ENCODE results near the gene ZNF789.
A peak's percentile ranks its signal among the peaks of the same experiment; 100 is the strongest.

ZNF789 gene

DNA sequence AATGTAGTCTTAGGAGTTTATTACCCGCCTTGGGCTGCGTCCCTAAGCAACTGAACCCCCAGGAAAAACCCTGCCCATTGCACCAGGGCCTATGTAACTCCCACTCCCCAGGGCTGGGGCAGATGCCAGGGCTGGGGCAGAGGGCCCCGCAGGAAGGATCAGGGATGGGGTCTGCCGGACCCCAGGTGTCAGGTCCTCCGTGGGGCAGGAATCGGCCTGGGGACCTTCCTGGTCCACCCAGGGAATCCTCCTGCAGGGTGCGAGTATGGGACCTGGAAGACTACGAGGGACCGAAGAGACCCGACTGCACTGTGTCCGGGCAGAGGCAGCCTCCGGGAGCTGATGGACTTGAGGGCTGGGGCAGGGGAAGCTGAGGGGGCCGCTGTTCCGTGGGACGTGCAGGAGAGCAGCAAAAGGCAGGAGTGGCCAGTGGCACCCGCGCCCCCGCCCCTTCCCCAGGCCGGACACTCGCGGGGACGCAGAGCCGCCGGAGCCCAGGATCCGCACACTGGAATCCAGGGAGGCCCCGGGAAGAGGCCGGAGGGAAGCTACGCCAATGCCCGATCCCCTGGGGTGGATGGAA is 4.3 kb upstream of the ZNF789 start:
- no peak for DNase-seq (ENCODE audit: low spot score)
- 0 out of 2 replicates have a peak overlapping the region, but pooled peaks have one; percentile 2 for H3K27ac ChIP-seq
- CTCF ChIA-PET, result interaction anchor here (0.6 kb wide), 1 partner anchor 10 kb away, joined by 3 read pairs; no protein-coding TSS in a partner anchor
- TF ChIP-seq, protein P1, sequence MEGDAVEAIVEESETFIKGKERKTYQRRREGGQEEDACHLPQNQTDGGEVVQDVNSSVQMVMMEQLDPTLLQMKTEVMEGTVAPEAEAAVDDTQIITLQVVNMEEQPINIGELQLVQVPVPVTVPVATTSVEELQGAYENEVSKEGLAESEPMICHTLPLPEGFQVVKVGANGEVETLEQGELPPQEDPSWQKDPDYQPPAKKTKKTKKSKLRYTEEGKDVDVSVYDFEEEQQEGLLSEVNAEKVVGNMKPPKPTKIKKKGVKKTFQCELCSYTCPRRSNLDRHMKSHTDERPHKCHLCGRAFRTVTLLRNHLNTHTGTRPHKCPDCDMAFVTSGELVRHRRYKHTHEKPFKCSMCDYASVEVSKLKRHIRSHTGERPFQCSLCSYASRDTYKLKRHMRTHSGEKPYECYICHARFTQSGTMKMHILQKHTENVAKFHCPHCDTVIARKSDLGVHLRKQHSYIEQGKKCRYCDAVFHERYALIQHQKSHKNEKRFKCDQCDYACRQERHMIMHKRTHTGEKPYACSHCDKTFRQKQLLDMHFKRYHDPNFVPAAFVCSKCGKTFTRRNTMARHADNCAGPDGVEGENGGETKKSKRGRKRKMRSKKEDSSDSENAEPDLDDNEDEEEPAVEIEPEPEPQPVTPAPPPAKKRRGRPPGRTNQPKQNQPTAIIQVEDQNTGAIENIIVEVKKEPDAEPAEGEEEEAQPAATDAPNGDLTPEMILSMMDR (conservative IDR thresholded peaks at IDR 0.05; ENCODE audit: low read depth), result no peak
- POLR2A ChIA-PET (ENCODE audit: low non-redundant PET), result no interaction called here

DNA sequence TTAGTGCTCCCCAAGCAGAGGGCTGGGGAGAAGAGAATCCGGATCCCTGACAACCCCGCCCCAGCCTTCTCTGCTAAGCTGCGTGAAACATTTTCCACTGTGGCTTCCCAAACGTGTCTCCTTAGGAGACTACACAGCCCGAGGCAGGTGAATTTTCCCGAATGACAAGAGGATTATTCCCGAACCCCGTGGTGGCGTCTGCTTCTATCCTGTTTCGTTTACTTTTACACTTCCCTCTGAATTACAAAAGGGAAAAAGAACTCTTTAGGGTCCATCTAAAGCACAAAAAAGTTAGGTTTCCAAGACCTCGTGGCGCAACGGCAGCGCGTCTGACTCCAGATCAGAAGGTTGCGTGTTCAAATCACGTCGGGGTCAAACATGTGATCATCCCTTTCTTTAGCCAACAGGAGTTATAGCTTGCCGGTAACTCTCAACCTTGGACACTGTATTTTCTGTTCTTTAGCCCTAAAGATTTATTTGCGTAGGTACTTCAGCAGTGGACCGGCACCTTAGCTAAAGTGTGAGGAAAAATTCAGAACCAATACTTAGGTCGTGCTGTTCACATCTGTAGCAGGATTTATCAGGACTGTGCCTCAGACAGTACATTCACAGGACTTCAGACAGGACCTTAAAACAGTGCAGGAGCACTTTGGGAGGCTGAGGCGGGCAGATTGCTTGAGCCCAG is 3.2 kb upstream of the ZNF789 start:
- DNase-seq (ENCODE audit: low spot score), result no peak
- CTCF ChIA-PET, result interaction anchor here (0.6 kb wide), 2 partner anchors 11 to 426 kb away, joined by 3 to 5 read pairs; no protein-coding TSS in a partner anchor
- H3K27ac ChIP-seq, result peak overlapping the region; percentile 6; the same call in 1 of the 2 replicates
- POLR2A ChIA-PET (ENCODE audit: low non-redundant PET), result no interaction called here
- TF ChIP-seq, protein P1 (conservative IDR thresholded peaks at IDR 0.05; ENCODE audit: low read depth), result no peak

DNA sequence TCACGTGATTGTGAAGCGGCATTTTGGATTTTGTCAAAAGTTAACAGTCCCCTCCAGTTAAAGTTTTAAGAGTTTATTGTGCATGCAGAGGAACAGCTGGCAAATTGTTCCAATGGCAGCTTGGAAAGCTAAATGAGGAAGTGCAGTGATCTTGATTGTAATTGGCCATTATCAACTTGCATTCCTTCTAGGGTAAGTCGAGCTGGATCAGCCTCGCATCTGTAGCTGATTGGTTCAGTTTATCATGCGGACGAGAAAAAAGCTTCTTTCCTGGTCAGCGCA is 566 bp downstream of the ZNF789 start:
- CTCF ChIA-PET, result interaction anchor here (0.6 kb wide), 1 partner anchor 1327 kb away, joined by 4 read pairs; no protein-coding TSS in a partner anchor
- peak; percentile 82 for DNase-seq (ENCODE audit: low spot score)
- TF ChIP-seq, protein P1 (conservative IDR thresholded peaks at IDR 0.05; ENCODE audit: low read depth), result no peak
- POLR2A ChIA-PET (ENCODE audit: low non-redundant PET), result interaction anchor here (0.6 kb wide), 1 partner anchor 31 kb away, joined by 6 read pairs; no protein-coding TSS in a partner anchor
- peak overlapping the region; percentile 96 for H3K27ac ChIP-seq

DNA sequence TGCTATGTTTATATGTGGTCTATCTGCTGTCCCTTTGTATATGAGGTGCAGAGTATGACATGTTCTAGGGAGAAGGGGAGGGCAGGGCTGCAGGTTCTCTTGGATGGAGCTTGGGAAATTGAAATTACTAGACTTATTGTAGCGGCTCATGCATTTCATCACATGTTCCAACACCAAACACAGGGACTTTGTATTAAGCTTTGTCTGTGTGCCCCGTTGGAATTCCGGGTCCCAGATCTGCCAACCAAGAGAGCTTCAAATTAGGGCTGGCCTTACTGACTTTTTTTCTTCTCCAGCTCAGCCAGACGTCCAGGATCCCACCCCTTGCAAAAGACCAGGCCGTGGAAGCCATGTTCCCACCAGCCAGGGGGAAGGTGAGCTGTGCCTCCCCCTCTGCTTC is 3.4 kb downstream of the ZNF789 start:
- TF ChIP-seq, protein P1 (conservative IDR thresholded peaks at IDR 0.05; ENCODE audit: low read depth), result no peak
- 0 out of 2 replicates have a peak overlapping the region, but pooled peaks have one; percentile 21 for H3K27ac ChIP-seq
- POLR2A ChIA-PET (ENCODE audit: low non-redundant PET), result interaction anchor here (0.7 kb wide), 1 partner anchor 440 kb away, joined by 5 read pairs; no protein-coding TSS in a partner anchor
- CTCF ChIA-PET, result interaction anchor here (0.6 kb wide), 1 partner anchor 102 kb away, joined by 3 read pairs; no protein-coding TSS in a partner anchor
- DNase-seq (ENCODE audit: low spot score), result no peak

DNA sequence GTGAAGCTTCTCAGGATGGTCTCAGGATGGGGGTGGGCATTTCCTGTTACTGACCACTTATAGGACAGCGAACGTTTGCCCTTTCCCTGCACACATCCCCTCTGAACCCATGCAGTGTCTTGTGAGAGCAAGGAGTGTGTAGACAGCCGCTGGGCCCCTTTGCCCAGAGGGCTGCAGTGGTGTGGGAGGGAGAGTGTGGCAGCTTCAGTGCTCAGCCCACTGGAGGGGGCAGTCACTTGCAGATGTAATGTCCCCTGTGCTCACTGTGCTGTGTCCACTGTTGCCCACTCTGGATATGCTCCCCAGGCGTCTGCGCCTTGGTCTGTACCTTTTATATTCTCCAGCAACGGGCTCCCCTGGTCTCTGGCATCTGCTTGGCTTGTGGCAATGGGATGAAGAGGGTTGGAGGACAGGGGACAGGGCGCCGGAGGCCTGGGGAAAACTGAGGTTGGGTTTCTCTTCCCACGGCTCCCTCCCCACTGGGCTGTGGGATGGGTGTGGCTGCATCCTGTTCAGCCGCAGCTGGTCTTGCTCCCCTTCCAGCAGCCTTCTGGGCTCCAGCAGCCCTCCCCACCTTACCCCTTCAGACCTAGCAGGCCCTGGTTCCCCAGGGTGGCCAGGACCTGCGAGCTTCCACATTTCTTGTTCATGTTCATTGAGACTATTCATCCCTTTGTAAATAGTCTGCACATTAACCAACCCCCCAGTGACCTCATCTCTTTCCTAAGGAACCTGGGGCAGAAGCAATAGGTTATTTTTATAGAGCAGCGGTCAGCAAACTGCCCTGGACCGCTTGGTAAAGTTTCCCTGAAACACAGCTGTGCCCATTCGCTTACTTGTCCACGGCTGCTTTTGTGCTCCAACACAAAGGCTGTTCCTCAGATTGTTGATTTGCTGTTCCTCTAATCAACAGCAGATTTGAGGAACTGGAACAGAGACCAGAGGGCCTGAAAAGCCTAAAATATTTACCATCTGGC is 6.1 kb downstream of the ZNF789 start:
- POLR2A ChIA-PET (ENCODE audit: low non-redundant PET), result no interaction called here

More for the DNA sequence above, 6.1 kb downstream of the ZNF789 start:
- CTCF ChIA-PET, result no interaction called here
- DNase-seq (ENCODE audit: low spot score), result no peak
- peak overlapping the region; percentile 47 for H3K27ac ChIP-seq
- TF ChIP-seq, protein P1 (conservative IDR thresholded peaks at IDR 0.05; ENCODE audit: low read depth), result no peak
